IMR-90 (cell line): ENCODE data around the gene TMEM219. TPM values are rescaled to one million over a fixed set of nuclear protein-coding genes. Genes with fewer than 3 reads are reported as not detected.

ENCODE experiments used
- ATAC-seq: fragments of 200-7000 bp; cut with Tn5 transposase; 2 replicates; pipeline ENCODE4 v1.9.1; 2020; ENCODE audit warnings: low read depth, mild to moderate bottlenecking, moderate library complexity
- BruUV-seq: library from RNA; stranded (reverse); fragments of 400-500 nt; replicated peaks from 2 replicates; lab custom pipeline; 2021; lab: Mats Ljungman, UMichigan
- CTCF ChIA-PET: fragments of 300-600 bp; formaldehyde crosslinking; extraction: SDS; loops from one replicate; lab custom pipeline; 2021; ENCODE audit warnings: antibody characterized with exemption; lab: Yijun Ruan, JAX
- POLR2A ChIA-PET: fragments of 300-600 bp; sonication (Branson Sonifier 250); formaldehyde crosslinking; loops from one replicate; lab custom pipeline; 2022; ENCODE audit warnings: antibody characterized with exemption; ENCODE audit not compliant: unreplicated experiment; lab: Charles Lee
- DNase-seq: peaks from one replicate; pipeline ENCODE4 v3.0.0; 2013
- H2AFZ ChIP-seq: replicated peaks from 2 replicates; pipeline ENCODE3; 2013; ENCODE audit warnings: low read length, mild to moderate bottlenecking; ENCODE audit not compliant: poor library complexity
- H2AK5ac ChIP-seq: 2 replicates; pipeline ENCODE4 v1.6.1; 2013; ENCODE audit warnings: low read depth, low read length, inconsistent platforms
- H2AK9ac ChIP-seq: replicated peaks from 2 replicates; pipeline ENCODE3; 2013; ENCODE audit warnings: mild to moderate bottlenecking, low read depth, low read length, moderate library complexity; ENCODE audit not compliant: poor library complexity
- H2BK120ac ChIP-seq: 2 replicates; pipeline ENCODE4 v1.6.1; 2013; ENCODE audit warnings: low read depth, low read length, inconsistent platforms
- H2BK15ac ChIP-seq: 3 replicates; pipeline ENCODE4 v1.6.1; 2013; ENCODE audit warnings: low read depth, low read length, inconsistent platforms
- H2BK20ac ChIP-seq: 2 replicates; pipeline ENCODE4 v1.6.1; 2013; ENCODE audit warnings: low read depth, mild to moderate bottlenecking, inconsistent platforms, low read length, moderate library complexity
- H2BK5ac ChIP-seq: 2 replicates; pipeline ENCODE4 v1.6.1; 2013; ENCODE audit warnings: mild to moderate bottlenecking, low read depth, low read length, inconsistent platforms; ENCODE audit not compliant: poor library complexity, severe bottlenecking
- H3K14ac ChIP-seq: replicated peaks from 2 replicates; pipeline ENCODE4 v1.6.1; 2013; ENCODE audit warnings: low read depth, low read length, inconsistent platforms
- H3K18ac ChIP-seq: 2 replicates; pipeline ENCODE4 v1.6.1; 2013; ENCODE audit warnings: low read depth, low read length, control low read depth
- H3K23ac ChIP-seq: 2 replicates; pipeline ENCODE4 v1.6.1; 2013; ENCODE audit warnings: low read depth, low read length, inconsistent platforms
- H3K27ac ChIP-seq: 2 replicates; pipeline ENCODE4 v1.5.1; 2013; ENCODE audit warnings: mild to moderate bottlenecking, control low read depth, low read length; ENCODE audit not compliant: insufficient read depth
- H3K27me3 ChIP-seq: 2 replicates; pipeline ENCODE4 v1.6.1; 2013; ENCODE audit warnings: low read length; ENCODE audit not compliant: control insufficient read depth, insufficient read depth
- H3K36me3 ChIP-seq: 2 replicates; pipeline ENCODE4 v1.6.1; 2013; ENCODE audit warnings: low read length, mixed read lengths; ENCODE audit not compliant: control insufficient read depth, insufficient read depth
- H3K4ac ChIP-seq: 2 replicates; pipeline ENCODE4 v1.6.1; 2013; ENCODE audit warnings: low read depth, low read length, inconsistent platforms
- H3K4me1 ChIP-seq: 2 replicates; pipeline ENCODE4 v1.6.1; 2013; ENCODE audit warnings: low read length, mixed read lengths; ENCODE audit not compliant: control insufficient read depth, insufficient read depth
- H3K4me2 ChIP-seq: 2 replicates; pipeline ENCODE4 v1.6.1; 2013; ENCODE audit warnings: low read depth, mild to moderate bottlenecking, control low read depth, low read length, moderate library complexity
- H3K4me3 ChIP-seq: 2 replicates; pipeline ENCODE4 v1.5.1; 2013; ENCODE audit warnings: low read depth, mild to moderate bottlenecking, control low read depth, low read length, moderate library complexity; ENCODE audit not compliant: insufficient read depth
- H3K56ac ChIP-seq: 2 replicates; pipeline ENCODE4 v1.6.1; 2013; ENCODE audit warnings: low read length, inconsistent platforms; ENCODE audit not compliant: insufficient read depth; ENCODE audit errors: extremely low read depth
- H3K79me1 ChIP-seq, 2 experiments: 2 replicates each; pipeline ENCODE4 v1.6.1; 2013; ENCODE audit warnings: low read length in 2 of 2, inconsistent platforms in 1 of 2, low read depth in 1 of 2
- H3K9ac ChIP-seq: 2 replicates; pipeline ENCODE4 v1.6.1; 2013; ENCODE audit warnings: low read depth, low read length, control low read depth
- H3K9me1 ChIP-seq: 2 replicates; pipeline ENCODE4 v1.6.1; 2013; ENCODE audit warnings: low read length, inconsistent platforms; ENCODE audit not compliant: insufficient read depth
- H3K9me3 ChIP-seq: 2 replicates; pipeline ENCODE4 v1.6.1; 2013; ENCODE audit warnings: low read length; ENCODE audit not compliant: control insufficient read depth, insufficient read depth
- H4K20me1 ChIP-seq: 2 replicates; pipeline ENCODE4 v1.6.1; 2013; ENCODE audit warnings: low read length, inconsistent platforms; ENCODE audit not compliant: insufficient read depth
- H4K5ac ChIP-seq: 2 replicates; pipeline ENCODE4 v1.6.1; 2013; ENCODE audit warnings: mild to moderate bottlenecking, low read depth, low read length, control low read depth
- H4K8ac ChIP-seq, 2 experiments: 2 replicates each; pipeline ENCODE4 v1.6.1; 2013; ENCODE audit warnings: low read depth in 2 of 2, low read length in 2 of 2, control low read depth in 1 of 2, inconsistent platforms in 1 of 2
- H4K91ac ChIP-seq: 2 replicates; pipeline ENCODE4 v1.6.1; 2013; ENCODE audit warnings: low read depth, low read length, inconsistent platforms; ENCODE audit not compliant: insufficient read depth
- BHLHE40 ChIP-seq: fragments of 150-350 bp; IDR thresholded peaks from 2 replicates; pipeline ENCODE4 v1.6.1; 2016; ENCODE audit warnings: mild to moderate bottlenecking, low read depth, low read length
- CEBPB ChIP-seq: IDR thresholded peaks from 2 replicates; pipeline ENCODE4 v1.6.1; 2012; ENCODE audit warnings: low read depth, low read length, improper control_type of control experiment
- FOS ChIP-seq: fragments of 150-350 bp; IDR thresholded peaks from 2 replicates; pipeline ENCODE4 v1.6.1; 2016; ENCODE audit warnings: low read depth, low read length
- MAZ ChIP-seq: IDR thresholded peaks from 2 replicates; pipeline ENCODE4 v1.6.1; 2012; ENCODE audit warnings: low read depth, mild to moderate bottlenecking, low read length, improper control_type of control experiment, moderate library complexity, borderline replicate concordance
- MXI1 ChIP-seq: IDR thresholded peaks from 2 replicates; pipeline ENCODE4 v1.6.1; 2012; ENCODE audit warnings: low read depth, mild to moderate bottlenecking, low read length, moderate library complexity, borderline replicate concordance
- NFE2L2 ChIP-seq: fragments of 150-350 bp; IDR thresholded peaks from 2 replicates; pipeline ENCODE4 v1.6.1; 2016; ENCODE audit warnings: low read depth, mild to moderate bottlenecking, low read length
- RFX5 ChIP-seq: IDR thresholded peaks from 2 replicates; pipeline ENCODE4 v1.8.0; 2012; ENCODE audit warnings: low read depth, mild to moderate bottlenecking, low read length, moderate library complexity
- SMC3 ChIP-seq: fragments of 150-350 bp; IDR thresholded peaks from 2 replicates; pipeline ENCODE4 v1.6.1; 2016; ENCODE audit warnings: low read depth, mild to moderate bottlenecking, antibody characterized with exemption, low read length, moderate library complexity
- WGBS, 2 experiments: methylation state at CpG; one replicate each; pipeline versions ENCODE4 v1.1.5 to v1.1.7; 2013; ENCODE audit warnings: missing lambda C conversion rate in 2 of 2; ENCODE audit not compliant: insufficient read length in 1 of 2; ENCODE audit errors: extremely low coverage in 2 of 2; 5-methylcytosine and 5-hydroxymethylcytosine counted together
- dilution Hi-C: fragments of 300-500 bp; cut with HindIII; formaldehyde crosslinking; loops from one replicate; pipeline ENCODE4 v1.14.3; 2018; ENCODE audit warnings: low sequenced_read_pairs; ENCODE audit not compliant: unreplicated experiment
- in situ Hi-C: fragments of 300-500 bp; cut with MboI; formaldehyde crosslinking; loops from 3 replicates; pipeline ENCODE4 v1.14.3; 2019; ENCODE audit warnings: low sequenced_read_pairs, inconsistent platforms, mixed read lengths
- intact Hi-C: fragments of 100-400 bp; cut with micrococcal nuclease; formaldehyde crosslinking; loops from 2 replicates; pipeline ENCODE4 v1.10.0; 2022
- polyA plus RNA-seq, 3 experiments: library from polyadenylated mRNA; depleted of rRNA; stranded (reverse); fragments of >200 nt; gene quantifications; 2 replicates each; pipeline ENCODE4 v1.2.3, GENCODE V29; 2012; ENCODE audit warnings: low replicate concordance in 1 of 3
- total RNA-seq: library from RNA; depleted of rRNA; stranded (reverse); fragments of >200 nt; gene quantifications from 2 replicates; pipeline ENCODE4 v1.2.3, GENCODE V29; 2012

Gene TMEM219
- total and polyA plus RNA-seq, 2 of the 4 experiments (the other 2 are of a cell fraction) = 47.0 to 95.3 TPM

GRCh38 chr16:29972500-29972899, 10.6 kb downstream of the TMEM219 start:
- no CpG with 5 or more reads among the region's 1 CpG for WGBS, 2 experiments
- Histone ChIP-seq H2AK5ac (no peak overlapping the region), H2AFZ (no peak overlapping the region), H3K27ac (no peak overlapping the region), H3K23ac (no peak overlapping the region), H4K20me1 (peaks cover 34% of the 10 kb centered on the region), H3K9me3 (no peaks in the 10 kb centered on the region), H3K4me2 (no peak overlapping the region), H3K9ac (no peak overlapping the region), H3K27me3 (no peaks in the 10 kb centered on the region), H3K18ac (no peak overlapping the region), H2BK5ac (no peak overlapping the region), H3K4me3 (no peak overlapping the region), H2AK9ac (no peak overlapping the region), H3K4me1 (peaks cover 13% of the 10 kb centered on the region; the same call in 1 of the 2 replicates), H4K5ac (no peak overlapping the region), H3K14ac (no peak overlapping the region), H3K9me1 (peaks cover 18% of the 10 kb centered on the region), H3K56ac (no peak overlapping the region), H4K8ac (no peak overlapping the region), H4K91ac (no peak overlapping the region), H3K4ac (no peak overlapping the region), H2BK15ac (no peak overlapping the region), H2BK120ac (no peak overlapping the region), H3K36me3 (peaks cover 17% of the 10 kb centered on the region), H2BK20ac (no peak overlapping the region), H3K79me1 (peaks cover 0 to 38% of the 10 kb centered on the region in 2 experiments)
- ChIA-PET CTCF (no interaction called here), POLR2A (interaction anchor here (1.3 kb wide), 1 partner anchor 9 kb away, joined by 5 read pairs; no protein-coding TSS in a partner anchor)
- in situ Hi-C loops (no loop called here), dilution Hi-C loops (no loop called here), intact Hi-C loops (loop anchor here (2.0 to 5.0 kb wide), 2 partner anchors 45 to 110 kb away; partner anchors contain the start of genes CDIPT and KCTD13)
- DNase-seq (no peak), ATAC-seq (no peak)
- no TSS peak for BruUV-seq
- no peak for TF ChIP-seq MXI1
- no peak for TF ChIP-seq BHLHE40
- TF ChIP-seq MAZ = no peak
- no peak for TF ChIP-seq SMC3
- no peak for TF ChIP-seq FOS
- no peak for TF ChIP-seq NFE2L2
- TF ChIP-seq RFX5 = no peak
- TF ChIP-seq CEBPB = no peak
